Heart left ventricle (tissue), 16 donors: ENCODE data around the gene NSF. TPM values are rescaled to one million over a fixed set of nuclear protein-coding genes. Genes with fewer than 3 reads are reported as not detected.
A peak's percentile ranks its signal among the peaks of the same experiment; 100 is the strongest.
"Not testable (repeated sequence)": the region's sequence is repeated elsewhere in the genome, so short reads cannot be mapped to it uniquely, and the experiment has no call there.

Experiments used
- ATAC-seq, 4 donors: fragments of 200-7000 bp; cut with Tn5 transposase; one replicate each; pipeline ENCODE4 v1.9.1; 2020 to 2022; ENCODE audit warnings: moderate library complexity in 4 of 4, mild to moderate bottlenecking in 3 of 4, moderate number of reproducible peaks in 1 of 4
- DNase-seq, 5 donors: peaks; one replicate each; pipeline ENCODE4 v3.0.0-alpha.2; 2020
- H3K27ac ChIP-seq, 12 donors: fragments of 200-600 bp; sonication (generic) in 4 of 12; one replicate each; pipeline versions ENCODE4 v1.5.0 to v1.8.0; 2016 to 2022; ENCODE audit warnings: mild to moderate bottlenecking in 2 of 12
- H3K27me3 ChIP-seq, 9 donors: fragments of 200-600 bp; sonication (generic) in 2 of 9; one replicate each; pipeline versions ENCODE4 v1.5.1 to v1.8.0; 2016 to 2022; ENCODE audit warnings: mild to moderate bottlenecking in 3 of 9
- H3K36me3 ChIP-seq, 9 donors: fragments of 200-600 bp; sonication (generic) in 2 of 9; one replicate each; pipeline versions ENCODE4 v1.5.0 to v1.8.0; 2018 to 2022; ENCODE audit warnings: mild to moderate bottlenecking in 2 of 9
- H3K4me1 ChIP-seq, 12 donors: fragments of 200-600 bp; sonication (generic) in 4 of 12; one replicate each; pipeline versions ENCODE4 v1.5.0 to v1.8.0; 2016 to 2022; ENCODE audit warnings: mild to moderate bottlenecking in 3 of 12
- H3K4me3 ChIP-seq, 12 donors: fragments of 200-600 bp; sonication (generic) in 4 of 12; one replicate each; pipeline versions ENCODE4 v1.5.0 to v1.8.0; 2017 to 2022; ENCODE audit warnings: mild to moderate bottlenecking in 9 of 12, moderate library complexity in 4 of 12
- H3K9me3 ChIP-seq, 12 donors: fragments of 200-600 bp; sonication (generic) in 4 of 12; one replicate each; pipeline versions ENCODE4 v1.5.0 to v1.8.0; 2016 to 2022; ENCODE audit warnings: mild to moderate bottlenecking in 1 of 12
- WGBS, 4 donors: extraction: QIAGEN DNeasy Blood & Tissue Kit in 2 of 4; methylation state at CpG; one replicate each; pipeline versions ENCODE4 v1.1.5 to v1.1.7; 2013 to 2018; 5-methylcytosine and 5-hydroxymethylcytosine counted together
- intact Hi-C, 10 donors: fragments of 100-400 bp; cut with DNase I; formaldehyde crosslinking; loops; one replicate each; pipeline versions ENCODE4 v1.11.1 to v1.14.2; 2022
- polyA plus RNA-seq, 2 donors: library from polyadenylated mRNA; stranded (reverse); fragments of 200-250 nt; gene quantifications; one replicate each; pipeline ENCODE4 v1.2.3, GENCODE V29; 2013
- total RNA-seq, 9 donors: library from RNA; depleted of rRNA in 2 of 9; stranded (reverse); fragments of >200 nt in 2 of 9; fragmentation: NEBNext Ultra II Directional in 3 of 9; extraction: Animal tissue kit (Norgen Biotek cat#: 25700) in 3 of 9; gene quantifications; one replicate each; pipeline versions ENCODE4 v1.1.0 to v1.2.4, GENCODE V29; 2016 to 2023
- TF ChIP-seq, protein P1 (sequence below), 12 donors: fragments of 200-600 bp; sonication (generic) in 4 of 12; IDR thresholded peaks; one replicate each; pipeline versions ENCODE4 v1.5.0 to v1.8.0; 2018 to 2022; ENCODE audit warnings: antibody characterized with exemption in 12 of 12, mild to moderate bottlenecking in 5 of 12
- donor health status: ischemic (EF 13 %, LVEDD 7.1; RV severe dilation, severe dysfunction).
- donor health status: healthy with polysubstance abuse.
- donor health status: DM: no; HTN: yes; CAD: no.
- donor health status: DM: no; HTN: no; CAD: no.
- donor health status: ischemic (EF 25% LVEDD 6.9; RV normal size, moderate dysfunction).
- donor health status: ischemic (EF 25% LVEDD 5.7; RV mildly dilated, moderate dysfunction).
- donor health status: healthy.
- donor health status: DM: yes; HTN: yes; CAD: no.
- donor health status: ischemic (EF 35%, LVEDD 5.7; RV mildly dilated, moderate dysfunction).
- donor health status: nonischemic (EF 11% LVEDD 7.7; RV severe dilation, severe dysfunction).
- donor health status: DM: yes; HTN: yes; CAD: no.
- donor health status: PGD.
- donor health status: ischemic (EF 29% LVEDD 5.4; RV normal size, mild dysfunction).
- donor health status: nonischemic (EF 23%, LVEDD 6.1; RV moderate dilation, normal function).

Gene NSF
- total and polyA plus RNA-seq, 11 donors, result 5.4 to 33.9 (median 21.0) TPM

DNA sequence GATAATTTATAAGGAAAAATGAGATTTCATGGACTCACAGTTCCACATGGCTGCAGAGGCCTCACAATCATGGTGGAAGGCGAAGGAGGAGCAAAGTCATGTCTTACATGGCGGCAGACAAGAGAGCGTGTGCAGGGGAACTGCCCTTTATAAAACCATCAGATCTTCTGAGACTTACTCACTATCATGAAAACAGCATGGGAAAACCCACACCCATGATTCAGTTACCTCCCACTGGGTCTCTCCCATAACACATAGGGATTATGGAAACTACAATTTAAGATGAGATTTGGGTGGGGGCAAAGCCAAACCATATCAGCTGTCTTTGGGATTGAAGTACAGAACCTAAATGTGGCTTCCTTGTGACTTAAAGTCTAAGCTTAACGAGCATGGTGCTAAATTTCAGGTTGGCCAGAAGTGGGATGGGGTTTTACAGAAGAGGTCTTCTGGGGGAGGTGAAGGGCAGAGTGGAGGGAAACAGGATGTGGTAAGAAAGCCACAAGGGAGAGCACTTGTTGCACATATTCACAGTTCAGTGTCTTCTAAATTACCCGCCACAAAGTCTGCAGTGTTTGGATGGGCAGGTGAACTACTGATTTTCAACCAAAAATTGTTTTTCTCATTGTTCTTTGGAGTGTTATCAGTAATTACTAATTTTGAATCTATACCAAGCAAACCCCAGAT lies 38.4 kb downstream of the NSF start:
- ATAC-seq, H3K9me3 ChIP-seq, H3K4me1 ChIP-seq, intact Hi-C loops, H3K36me3 ChIP-seq, H3K4me3 ChIP-seq, H3K27ac ChIP-seq, DNase-seq, H3K27me3 ChIP-seq: not testable (repeated sequence)
- WGBS, 4 donors, result no CpG with 5 or more reads among the region's 5 CpGs

DNA sequence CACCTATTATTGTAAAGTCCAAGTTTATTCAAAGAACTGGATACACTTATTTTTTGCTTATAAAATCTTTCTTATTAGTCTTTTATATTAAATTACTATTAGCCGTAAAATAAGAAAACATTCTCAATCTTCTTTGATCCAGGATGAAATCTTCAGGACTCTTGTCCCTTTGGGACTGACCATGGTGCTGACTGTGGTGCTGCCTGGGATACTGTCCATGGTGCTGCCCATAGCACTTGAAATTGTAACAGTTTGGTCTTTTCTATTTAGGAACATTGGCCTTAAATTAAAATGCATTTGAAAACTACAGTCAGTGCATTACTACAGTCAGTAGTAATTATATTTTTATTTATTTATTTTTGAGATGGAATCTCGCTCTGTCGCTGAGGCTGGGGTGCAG lies 41.7 kb downstream of the NSF start:
- H3K27me3 ChIP-seq, H3K36me3 ChIP-seq, ATAC-seq, H3K27ac ChIP-seq, H3K4me1 ChIP-seq, H3K9me3 ChIP-seq, H3K4me3 ChIP-seq, intact Hi-C loops, DNase-seq: not testable (repeated sequence)
- WGBS, 4 donors, result no CpG with 5 or more reads among the region's 3 CpGs

DNA sequence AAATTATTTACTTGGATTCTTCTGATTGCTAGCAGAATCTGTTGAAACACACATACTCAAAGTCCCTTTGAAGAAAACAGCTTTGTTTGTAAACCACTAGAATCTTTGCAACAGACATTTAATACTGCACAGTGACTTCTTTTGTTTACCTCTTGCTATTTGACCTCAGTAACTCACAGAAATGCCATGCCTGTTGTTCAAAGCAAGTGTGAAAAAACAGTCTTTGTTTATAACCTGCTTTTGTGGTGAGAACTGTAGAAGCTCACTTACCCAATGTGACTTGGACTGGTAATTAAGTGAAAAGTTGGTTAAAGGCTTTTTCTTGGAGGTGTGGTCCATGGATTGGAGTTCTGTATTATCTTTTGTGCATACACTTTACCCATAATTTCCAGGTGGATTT lies 44.4 kb downstream of the NSF start:
- H3K27ac ChIP-seq, DNase-seq, H3K4me1 ChIP-seq, H3K27me3 ChIP-seq, intact Hi-C loops, ATAC-seq, H3K9me3 ChIP-seq, H3K4me3 ChIP-seq, H3K36me3 ChIP-seq: not testable (repeated sequence)

DNA sequence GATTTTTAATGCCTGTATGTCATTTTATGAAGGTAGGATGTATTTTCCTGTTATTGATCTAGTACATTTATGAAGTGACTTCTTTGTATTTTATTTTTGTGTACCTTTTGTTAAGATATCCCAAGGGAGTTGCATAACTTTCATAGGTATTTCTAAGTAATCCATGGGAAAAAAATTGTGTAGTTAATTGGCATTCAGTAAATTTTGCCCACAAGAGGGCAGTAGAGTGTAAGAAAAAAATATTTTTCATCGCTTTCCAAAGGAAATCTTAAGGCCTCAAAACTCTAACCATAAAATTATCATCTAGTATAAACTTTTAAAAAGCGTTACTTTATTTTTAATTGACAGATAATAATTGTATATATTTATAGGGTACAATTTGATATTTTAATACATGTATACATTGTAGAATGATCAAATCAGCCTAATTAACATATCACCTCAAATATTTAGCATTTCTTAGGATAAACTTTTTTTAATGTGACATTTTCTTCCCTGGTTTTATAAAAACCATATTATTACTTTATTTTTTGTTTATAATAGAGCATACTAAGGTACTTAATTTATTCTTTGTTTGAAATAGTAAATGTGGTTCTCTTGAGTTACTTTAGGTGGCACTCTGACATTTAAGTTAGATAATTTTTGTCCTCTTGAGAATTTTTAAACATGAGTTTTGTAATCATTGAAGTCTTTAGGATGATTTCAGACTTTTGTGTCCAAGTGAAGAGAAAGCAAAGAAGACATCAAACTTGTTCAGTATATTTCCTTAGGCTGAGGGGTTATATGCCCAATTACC lies 51.6 kb downstream of the NSF start:
- intact Hi-C loops, DNase-seq, H3K36me3 ChIP-seq, H3K9me3 ChIP-seq, H3K4me3 ChIP-seq, H3K4me1 ChIP-seq, H3K27ac ChIP-seq, ATAC-seq, H3K27me3 ChIP-seq: not testable (repeated sequence)
- TF ChIP-seq, protein P1, sequence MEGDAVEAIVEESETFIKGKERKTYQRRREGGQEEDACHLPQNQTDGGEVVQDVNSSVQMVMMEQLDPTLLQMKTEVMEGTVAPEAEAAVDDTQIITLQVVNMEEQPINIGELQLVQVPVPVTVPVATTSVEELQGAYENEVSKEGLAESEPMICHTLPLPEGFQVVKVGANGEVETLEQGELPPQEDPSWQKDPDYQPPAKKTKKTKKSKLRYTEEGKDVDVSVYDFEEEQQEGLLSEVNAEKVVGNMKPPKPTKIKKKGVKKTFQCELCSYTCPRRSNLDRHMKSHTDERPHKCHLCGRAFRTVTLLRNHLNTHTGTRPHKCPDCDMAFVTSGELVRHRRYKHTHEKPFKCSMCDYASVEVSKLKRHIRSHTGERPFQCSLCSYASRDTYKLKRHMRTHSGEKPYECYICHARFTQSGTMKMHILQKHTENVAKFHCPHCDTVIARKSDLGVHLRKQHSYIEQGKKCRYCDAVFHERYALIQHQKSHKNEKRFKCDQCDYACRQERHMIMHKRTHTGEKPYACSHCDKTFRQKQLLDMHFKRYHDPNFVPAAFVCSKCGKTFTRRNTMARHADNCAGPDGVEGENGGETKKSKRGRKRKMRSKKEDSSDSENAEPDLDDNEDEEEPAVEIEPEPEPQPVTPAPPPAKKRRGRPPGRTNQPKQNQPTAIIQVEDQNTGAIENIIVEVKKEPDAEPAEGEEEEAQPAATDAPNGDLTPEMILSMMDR (IDR thresholded peaks at IDR 0.05), result peak in 5 of 12 donors; percentile 13 to 29 (median 20)
- WGBS, 4 donors, result 0 to 40% methylated on average over 1 of the region's 2 CpGs; no CpG with 5 or more reads in 2 of the 4 donors

DNA sequence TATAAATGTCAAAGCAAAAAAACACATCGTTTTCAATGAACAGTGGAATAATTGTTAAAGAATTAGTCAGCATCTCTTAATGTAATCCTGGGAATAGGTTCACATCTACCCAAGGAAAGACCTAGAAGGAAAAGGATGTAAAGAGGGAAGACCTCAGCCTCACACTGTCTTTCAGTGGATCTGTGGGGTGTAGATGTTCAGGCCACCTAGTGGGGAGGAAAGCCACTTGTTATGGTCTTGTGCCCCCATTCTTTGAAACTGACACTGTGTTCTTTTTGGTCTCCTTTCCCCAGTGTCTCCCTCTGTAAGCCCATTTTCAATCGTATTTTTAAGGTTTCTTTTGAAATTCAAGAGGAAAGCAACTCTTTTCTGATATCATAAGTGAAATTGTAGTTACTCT lies 56.8 kb downstream of the NSF start:
- WGBS, 4 donors, result no CpG with 5 or more reads among the region's 2 CpGs
- H3K36me3 ChIP-seq, H3K27me3 ChIP-seq, H3K4me1 ChIP-seq, H3K27ac ChIP-seq, H3K4me3 ChIP-seq, H3K9me3 ChIP-seq, ATAC-seq, DNase-seq, intact Hi-C loops: not testable (repeated sequence)

DNA sequence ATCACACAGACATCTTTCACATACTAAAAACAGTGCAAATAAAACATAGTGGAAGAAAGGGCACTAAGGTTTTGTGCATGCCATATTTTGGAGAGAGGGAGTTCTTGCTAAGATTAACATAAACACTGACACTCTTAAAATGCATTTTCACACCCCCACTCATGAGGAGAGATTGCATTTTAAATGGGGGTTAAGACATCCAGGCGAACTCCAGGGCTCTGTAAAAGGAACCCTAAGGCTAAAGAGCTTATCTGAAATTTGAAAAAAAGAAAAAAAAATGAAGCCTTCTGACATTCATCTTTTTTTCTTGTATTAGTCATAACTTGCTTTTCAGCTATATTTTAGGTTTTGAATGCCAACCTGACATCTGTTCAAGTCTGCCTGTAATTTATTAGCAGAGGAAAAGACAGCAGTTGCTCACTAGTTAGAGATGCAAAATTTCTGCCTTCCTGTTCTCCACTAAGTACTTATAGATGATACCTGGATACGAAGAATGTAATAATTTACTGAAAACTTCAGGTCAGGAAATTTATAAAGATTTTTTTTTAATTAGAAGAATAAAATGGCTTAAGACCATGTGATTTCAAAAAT lies 57.3 kb downstream of the NSF start:
- intact Hi-C loops, ATAC-seq: not testable (repeated sequence)

DNA sequence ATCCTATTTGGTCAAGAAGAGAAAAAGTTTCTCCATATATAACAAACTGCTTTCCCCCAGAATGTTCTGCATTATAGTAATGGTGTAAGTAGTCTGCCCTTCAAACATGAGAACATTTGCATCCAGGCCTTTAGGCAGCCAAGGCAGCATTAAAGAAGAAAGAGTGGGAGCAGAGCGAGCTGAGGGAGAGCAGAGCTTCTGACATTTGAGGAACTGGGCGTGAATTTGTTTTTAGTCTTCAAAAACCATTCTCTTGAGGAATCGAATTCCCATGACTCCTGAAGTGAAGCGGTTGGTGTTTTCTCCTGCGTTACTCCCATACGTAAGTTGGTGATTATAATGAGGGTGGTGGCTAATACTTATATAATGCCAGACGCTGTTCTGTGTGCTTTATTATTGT lies 58.8 kb downstream of the NSF start:
- H3K4me3 ChIP-seq, H3K27ac ChIP-seq, ATAC-seq, H3K9me3 ChIP-seq, intact Hi-C loops, H3K4me1 ChIP-seq, DNase-seq, H3K36me3 ChIP-seq, H3K27me3 ChIP-seq: not testable (repeated sequence)
- WGBS, 4 donors, result 93 to 99% (median 98%) methylated on average over 6 to 7 of the region's 7 CpGs

More for the DNA sequence above, 57.3 kb downstream of the NSF start:
- H3K27me3 ChIP-seq, H3K27ac ChIP-seq, H3K9me3 ChIP-seq, H3K4me1 ChIP-seq, DNase-seq, H3K4me3 ChIP-seq, H3K36me3 ChIP-seq: not testable (repeated sequence)
- WGBS, 4 donors, result no CpG with 5 or more reads among the region's 2 CpGs

DNA sequence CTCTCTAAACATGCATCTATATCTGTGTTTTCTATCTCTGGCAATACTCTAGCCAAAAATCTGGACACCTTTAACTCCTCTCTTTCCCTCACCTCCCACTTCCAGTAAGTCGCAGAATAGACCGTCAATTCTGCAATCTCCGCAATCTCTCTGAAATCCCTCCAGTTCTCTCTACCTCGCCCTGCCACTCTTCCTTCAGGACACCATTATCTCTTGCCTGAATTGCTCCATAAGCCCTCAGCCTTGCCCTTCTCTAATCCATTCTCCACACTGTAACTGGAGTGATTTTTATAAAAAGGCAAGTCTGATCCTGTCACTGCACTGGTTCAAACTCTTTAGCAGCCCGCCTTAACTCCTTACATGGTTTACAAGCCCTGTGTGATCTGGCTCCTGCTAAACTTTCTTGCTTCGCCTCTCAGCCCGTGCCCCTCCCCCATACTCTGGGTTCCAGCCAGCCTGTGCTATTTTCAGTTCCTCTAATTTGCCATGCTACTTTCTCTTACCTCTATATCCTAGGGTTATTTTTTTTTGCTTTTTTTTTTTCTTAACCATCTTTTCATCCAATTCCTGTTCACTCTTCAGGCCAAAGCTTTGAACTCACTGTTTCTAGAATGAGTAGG lies 61.7 kb downstream of the NSF start:
- WGBS, 4 donors, result no CpG with 5 or more reads among the region's 7 CpGs

DNA sequence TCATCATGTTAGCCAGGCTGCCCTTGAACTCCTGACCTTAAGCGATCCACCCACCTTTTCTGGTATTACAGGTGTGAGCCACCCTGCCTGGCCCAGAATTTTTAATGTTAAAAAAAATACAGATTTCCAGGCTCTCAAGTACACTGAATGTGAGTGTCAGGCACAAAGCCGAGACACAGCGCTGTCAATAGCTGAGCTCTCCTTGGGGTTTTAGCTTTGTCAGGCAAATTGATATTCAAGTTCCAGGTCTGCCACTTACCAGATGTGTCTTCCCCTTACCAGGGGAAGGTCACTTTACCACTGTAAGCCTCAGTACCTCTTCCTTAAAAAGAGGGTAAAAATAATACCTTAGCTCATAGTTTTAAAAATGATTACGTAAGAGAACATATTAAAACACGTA lies 67.8 kb downstream of the NSF start:
- H3K4me3 ChIP-seq, H3K27ac ChIP-seq, DNase-seq, intact Hi-C loops, H3K27me3 ChIP-seq, H3K9me3 ChIP-seq, ATAC-seq, H3K36me3 ChIP-seq, H3K4me1 ChIP-seq: not testable (repeated sequence)
- WGBS, 4 donors, result no CpG with 5 or more reads among the region's 5 CpGs

More for the DNA sequence above, 61.7 kb downstream of the NSF start:
- DNase-seq, H3K27ac ChIP-seq, H3K36me3 ChIP-seq, H3K27me3 ChIP-seq, H3K4me3 ChIP-seq, intact Hi-C loops, H3K4me1 ChIP-seq, H3K9me3 ChIP-seq: not testable (repeated sequence)
- peak; percentile 78 to 90 (median 84) for ATAC-seq

DNA sequence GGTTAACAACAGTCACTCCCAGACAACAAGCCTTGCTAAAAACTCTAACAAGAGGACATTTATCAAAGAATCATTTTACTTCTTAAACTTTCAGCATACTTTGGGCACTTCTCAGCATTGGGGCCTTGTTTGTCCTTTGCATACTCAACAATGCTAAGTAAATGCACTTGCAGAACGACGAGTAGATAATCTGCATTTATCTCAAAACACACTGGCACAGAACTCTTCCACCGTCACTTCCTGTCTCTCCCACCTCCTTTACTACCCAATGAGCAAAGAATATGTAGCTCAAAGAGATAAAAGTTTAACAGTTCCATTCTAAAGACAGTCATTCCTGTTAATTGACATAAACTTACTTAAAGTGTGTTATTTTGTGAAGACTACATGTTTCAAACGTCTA lies 69.2 kb downstream of the NSF start:
- H3K4me1 ChIP-seq, intact Hi-C loops, ATAC-seq, H3K36me3 ChIP-seq, H3K27me3 ChIP-seq, DNase-seq, H3K27ac ChIP-seq, H3K4me3 ChIP-seq, H3K9me3 ChIP-seq: not testable (repeated sequence)
- 40% methylated on average over 1 of the region's 4 CpGs; no CpG with 5 or more reads in 3 of the 4 donors for WGBS, 4 donors
